Pancreas (tissue), 10 donors: ENCODE results near the gene CHST1. TPM values are rescaled to one million over a fixed set of nuclear protein-coding genes. Genes with fewer than 3 reads are reported as not detected.

Source experiments
- ATAC-seq, 4 donors: fragments of 200-7000 bp; cut with Tn5 transposase; one replicate each; pipeline versions ENCODE4 v1.8.0 to v1.9.1; 2020; ENCODE audit warnings: mild to moderate bottlenecking in 4 of 4, moderate library complexity in 4 of 4
- DNase-seq, 6 donors: peaks; one replicate each; pipeline ENCODE4 v3.0.0-alpha.2; 2020
- FAIRE-seq: peaks from 2 replicates; lab custom pipeline; 2012; peaks lifted over from hg19 to GRCh38; lab: Jason Lieb, UNC
- H3K27ac ChIP-seq, 4 donors: fragments of 200-600 bp; sonication (generic); 1 replicate in 3 of 4; 2 replicates in 1 of 4; pipeline versions ENCODE4 v1.5.0 to v1.8.0; 2020
- H3K27me3 ChIP-seq, 4 donors: fragments of 200-600 bp; one replicate each; pipeline ENCODE4 v1.8.0; 2021
- H3K36me3 ChIP-seq, 3 donors: fragments of 200-600 bp; sonication (generic) in 1 of 3; one replicate each; pipeline versions ENCODE4 v1.5.0 to v1.8.0; 2020 to 2021
- H3K4me1 ChIP-seq, 3 donors: fragments of 200-600 bp; one replicate each; pipeline ENCODE4 v1.8.0; 2021
- H3K4me3 ChIP-seq, 4 donors: fragments of 200-600 bp; sonication (generic) in 2 of 4; one replicate each; pipeline versions ENCODE4 v1.5.0 to v1.8.0; 2020 to 2021
- H3K9me3 ChIP-seq, 4 donors: fragments of 200-600 bp; one replicate each; pipeline ENCODE4 v1.8.0; 2021
- CTCF ChIP-seq, 4 donors: fragments of 200-600 bp; sonication (generic) in 3 of 4; IDR thresholded peaks; one replicate each; pipeline versions ENCODE4 v1.5.0 to v1.8.0; 2021; ENCODE audit warnings: antibody characterized with exemption in 4 of 4
- WGBS, 2 donors: extraction: QIAGEN DNeasy Blood & Tissue Kit; methylation state at CpG; one replicate each; pipeline ENCODE4 v1.1.7; 2013; 5-methylcytosine and 5-hydroxymethylcytosine counted together
- intact Hi-C, 3 donors: fragments of 100-400 bp; cut with DNase I; formaldehyde crosslinking; loops; one replicate each; pipeline versions ENCODE4 v1.11.1 to v1.14.2; 2022
- polyA plus RNA-seq, 2 donors: library from polyadenylated mRNA; stranded (reverse); fragments of 200-250 nt; gene quantifications; one replicate each; pipeline ENCODE4 v1.2.3, GENCODE V29; 2013
- total RNA-seq, 6 donors: library from RNA; stranded (reverse); fragmentation: NEBNext Ultra II Directional in 4 of 6; extraction: Animal tissue kit (Norgen Biotek cat#: 25700) in 4 of 6; gene quantifications; one replicate each; pipeline versions ENCODE4 v1.2.1 to v1.2.4, GENCODE V29; 2021 to 2023
- donor health status: healthy with polysubstance abuse.
- donor health status: DM: no; HTN: no; CAD: no; lungs with moderate emphysema.
- donor health status: DM: no; HTN: no; CAD: no.
- donor health status: control.
- donor health status: control.
- donor health status: Bipolar disorder and iron deficiency.
- donor health status: DM: yes; HTN: yes; CAD: no.
- donor health status: DM: no; HTN: no; CAD: no.
- donor health status: DM: no; HTN: no; CAD: no.
- donor health status: DM: yes; HTN: yes; CAD: no.

The CHST1 gene
- total and polyA plus RNA-seq, 8 donors: 0.23 to 4.8 (median 0.65) TPM

GRCh38 chr11:45704635-45705034 lies 39.2 kb upstream of the CHST1 start:
- intact Hi-C loops: no loop called here
- Histone ChIP-seq H3K4me3 (no peak overlapping the region), H3K27ac (no peak overlapping the region), H3K9me3 (no peaks in the 10 kb centered on the region), H3K27me3 (peaks cover 0 to 5% (median 0%) of the 10 kb centered on the region in 4 donors), H3K36me3 (no peaks in the 10 kb centered on the region), H3K4me1 (no peaks in the 10 kb centered on the region)
- FAIRE-seq (no peak), DNase-seq (no peak), ATAC-seq (no peak)
- 51 to 59% methylated on average over 2 of the region's 2 CpGs for WGBS, 2 donors
- TF ChIP-seq CTCF (IDR thresholded peaks at IDR 0.05): no peak

- Histone ChIP-seq H3K4me1 (no peaks in the 10 kb centered on the region), H3K27ac (no peak overlapping the region), H3K9me3 (no peaks in the 10 kb centered on the region), H3K4me3 (no peak overlapping the region), H3K36me3 (no peaks in the 10 kb centered on the region), H3K27me3 (peaks cover 0 to under 1% (median 0%) of the 10 kb centered on the region in 4 donors)
- FAIRE-seq (no peak), DNase-seq (no peak), ATAC-seq (no peak)
- intact Hi-C loops: no loop called here
- WGBS, 2 donors: 62 to 78% methylated on average over 4 of the region's 4 CpGs
- no peak for TF ChIP-seq CTCF (IDR thresholded peaks at IDR 0.05)
Measured at GRCh38 chr11:45704133-45704532, 38.7 kb upstream of the CHST1 start.

- Histone ChIP-seq H3K27me3 (no peaks in the 10 kb centered on the region), H3K36me3 (no peaks in the 10 kb centered on the region), H3K27ac (no peak overlapping the region), H3K4me3 (no peak overlapping the region), H3K9me3 (no peaks in the 10 kb centered on the region), H3K4me1 (no peaks in the 10 kb centered on the region)
- DNase-seq (no peak), ATAC-seq (no peak), FAIRE-seq (no peak)
- intact Hi-C loops: no loop called here
- no peak for TF ChIP-seq CTCF (IDR thresholded peaks at IDR 0.05)
- WGBS, 2 donors: 63 to 66% methylated on average over 4 of the region's 4 CpGs
Measured at GRCh38 chr11:45702511-45702910, 37.1 kb upstream of the CHST1 start.

- FAIRE-seq: no peak
- no peaks in the 10 kb centered on the region for H3K9me3 ChIP-seq
- no peak for ATAC-seq
Measured at GRCh38 chr11:45698777-45699497, 33.5 kb upstream of the CHST1 start.

More at GRCh38 chr11:45698777-45699497, 33.5 kb upstream of the CHST1 start:
- H3K36me3 ChIP-seq: no peaks in the 10 kb centered on the region
- 70 to 79% methylated on average over 8 of the region's 8 CpGs for WGBS, 2 donors
- intact Hi-C loops: no loop called here
- H3K4me1 ChIP-seq: no peaks in the 10 kb centered on the region
- no peak overlapping the region for H3K4me3 ChIP-seq
- H3K27me3 ChIP-seq: no peaks in the 10 kb centered on the region
- DNase-seq: no peak
- TF ChIP-seq CTCF (IDR thresholded peaks at IDR 0.05): no peak
- H3K27ac ChIP-seq: no peak overlapping the region
